IMR-90 (cell line): Measurements from ENCODE around the gene TMEM117. TPM values are rescaled to one million over a fixed set of nuclear protein-coding genes. Genes with fewer than 3 reads are reported as not detected.

Source experiments
- ATAC-seq: fragments of 200-7000 bp; cut with Tn5 transposase; 2 replicates; pipeline ENCODE4 v1.9.1; 2020; ENCODE audit warnings: low read depth, mild to moderate bottlenecking, moderate library complexity
- BruUV-seq: library from RNA; stranded (reverse); fragments of 400-500 nt; replicated peaks from 2 replicates; lab custom pipeline; 2021; lab: Mats Ljungman, UMichigan
- CTCF ChIA-PET: fragments of 300-600 bp; formaldehyde crosslinking; extraction: SDS; loops from one replicate; lab custom pipeline; 2021; ENCODE audit warnings: antibody characterized with exemption; lab: Yijun Ruan, JAX
- POLR2A ChIA-PET: fragments of 300-600 bp; sonication (Branson Sonifier 250); formaldehyde crosslinking; loops from one replicate; lab custom pipeline; 2022; ENCODE audit warnings: antibody characterized with exemption; ENCODE audit not compliant: unreplicated experiment; lab: Charles Lee
- DNase-seq: peaks from one replicate; pipeline ENCODE4 v3.0.0; 2013
- H2AFZ ChIP-seq: replicated peaks from 2 replicates; pipeline ENCODE3; 2013; ENCODE audit warnings: low read length, mild to moderate bottlenecking; ENCODE audit not compliant: poor library complexity
- H2AK5ac ChIP-seq: 2 replicates; pipeline ENCODE4 v1.6.1; 2013; ENCODE audit warnings: low read depth, low read length, inconsistent platforms
- H2AK9ac ChIP-seq: replicated peaks from 2 replicates; pipeline ENCODE3; 2013; ENCODE audit warnings: mild to moderate bottlenecking, low read depth, low read length, moderate library complexity; ENCODE audit not compliant: poor library complexity
- H2BK120ac ChIP-seq: 2 replicates; pipeline ENCODE4 v1.6.1; 2013; ENCODE audit warnings: low read depth, low read length, inconsistent platforms
- H2BK15ac ChIP-seq: 3 replicates; pipeline ENCODE4 v1.6.1; 2013; ENCODE audit warnings: low read depth, low read length, inconsistent platforms
- H2BK20ac ChIP-seq: 2 replicates; pipeline ENCODE4 v1.6.1; 2013; ENCODE audit warnings: low read depth, mild to moderate bottlenecking, inconsistent platforms, low read length, moderate library complexity
- H2BK5ac ChIP-seq: 2 replicates; pipeline ENCODE4 v1.6.1; 2013; ENCODE audit warnings: mild to moderate bottlenecking, low read depth, low read length, inconsistent platforms; ENCODE audit not compliant: poor library complexity, severe bottlenecking
- H3K14ac ChIP-seq: replicated peaks from 2 replicates; pipeline ENCODE4 v1.6.1; 2013; ENCODE audit warnings: low read depth, low read length, inconsistent platforms
- H3K18ac ChIP-seq: 2 replicates; pipeline ENCODE4 v1.6.1; 2013; ENCODE audit warnings: low read depth, low read length, control low read depth
- H3K23ac ChIP-seq: 2 replicates; pipeline ENCODE4 v1.6.1; 2013; ENCODE audit warnings: low read depth, low read length, inconsistent platforms
- H3K27ac ChIP-seq: 2 replicates; pipeline ENCODE4 v1.5.1; 2013; ENCODE audit warnings: mild to moderate bottlenecking, control low read depth, low read length; ENCODE audit not compliant: insufficient read depth
- H3K27me3 ChIP-seq: 2 replicates; pipeline ENCODE4 v1.6.1; 2013; ENCODE audit warnings: low read length; ENCODE audit not compliant: control insufficient read depth, insufficient read depth
- H3K36me3 ChIP-seq: 2 replicates; pipeline ENCODE4 v1.6.1; 2013; ENCODE audit warnings: low read length, mixed read lengths; ENCODE audit not compliant: control insufficient read depth, insufficient read depth
- H3K4ac ChIP-seq: 2 replicates; pipeline ENCODE4 v1.6.1; 2013; ENCODE audit warnings: low read depth, low read length, inconsistent platforms
- H3K4me1 ChIP-seq: 2 replicates; pipeline ENCODE4 v1.6.1; 2013; ENCODE audit warnings: low read length, mixed read lengths; ENCODE audit not compliant: control insufficient read depth, insufficient read depth
- H3K4me2 ChIP-seq: 2 replicates; pipeline ENCODE4 v1.6.1; 2013; ENCODE audit warnings: low read depth, mild to moderate bottlenecking, control low read depth, low read length, moderate library complexity
- H3K4me3 ChIP-seq: 2 replicates; pipeline ENCODE4 v1.5.1; 2013; ENCODE audit warnings: low read depth, mild to moderate bottlenecking, control low read depth, low read length, moderate library complexity; ENCODE audit not compliant: insufficient read depth
- H3K56ac ChIP-seq: 2 replicates; pipeline ENCODE4 v1.6.1; 2013; ENCODE audit warnings: low read length, inconsistent platforms; ENCODE audit not compliant: insufficient read depth; ENCODE audit errors: extremely low read depth
- H3K79me1 ChIP-seq, 2 experiments: 2 replicates each; pipeline ENCODE4 v1.6.1; 2013; ENCODE audit warnings: low read length in 2 of 2, inconsistent platforms in 1 of 2, low read depth in 1 of 2
- H3K9ac ChIP-seq: 2 replicates; pipeline ENCODE4 v1.6.1; 2013; ENCODE audit warnings: low read depth, low read length, control low read depth
- H3K9me1 ChIP-seq: 2 replicates; pipeline ENCODE4 v1.6.1; 2013; ENCODE audit warnings: low read length, inconsistent platforms; ENCODE audit not compliant: insufficient read depth
- H3K9me3 ChIP-seq: 2 replicates; pipeline ENCODE4 v1.6.1; 2013; ENCODE audit warnings: low read length; ENCODE audit not compliant: control insufficient read depth, insufficient read depth
- H4K20me1 ChIP-seq: 2 replicates; pipeline ENCODE4 v1.6.1; 2013; ENCODE audit warnings: low read length, inconsistent platforms; ENCODE audit not compliant: insufficient read depth
- H4K5ac ChIP-seq: 2 replicates; pipeline ENCODE4 v1.6.1; 2013; ENCODE audit warnings: mild to moderate bottlenecking, low read depth, low read length, control low read depth
- H4K8ac ChIP-seq, 2 experiments: 2 replicates each; pipeline ENCODE4 v1.6.1; 2013; ENCODE audit warnings: low read depth in 2 of 2, low read length in 2 of 2, control low read depth in 1 of 2, inconsistent platforms in 1 of 2
- H4K91ac ChIP-seq: 2 replicates; pipeline ENCODE4 v1.6.1; 2013; ENCODE audit warnings: low read depth, low read length, inconsistent platforms; ENCODE audit not compliant: insufficient read depth
- BHLHE40 ChIP-seq: fragments of 150-350 bp; IDR thresholded peaks from 2 replicates; pipeline ENCODE4 v1.6.1; 2016; ENCODE audit warnings: mild to moderate bottlenecking, low read depth, low read length
- CHD1 ChIP-seq: IDR thresholded peaks from 2 replicates; pipeline ENCODE4 v1.6.1; 2012; ENCODE audit warnings: low read depth, low read length, improper control_type of control experiment
- FOS ChIP-seq: fragments of 150-350 bp; IDR thresholded peaks from 2 replicates; pipeline ENCODE4 v1.6.1; 2016; ENCODE audit warnings: low read depth, low read length
- MAFK ChIP-seq: IDR thresholded peaks from 2 replicates; pipeline ENCODE4 v1.6.1; 2012; ENCODE audit warnings: low read depth, low read length, improper control_type of control experiment
- MAZ ChIP-seq: IDR thresholded peaks from 2 replicates; pipeline ENCODE4 v1.6.1; 2012; ENCODE audit warnings: low read depth, mild to moderate bottlenecking, low read length, improper control_type of control experiment, moderate library complexity, borderline replicate concordance
- NFE2L2 ChIP-seq: fragments of 150-350 bp; IDR thresholded peaks from 2 replicates; pipeline ENCODE4 v1.6.1; 2016; ENCODE audit warnings: low read depth, mild to moderate bottlenecking, low read length
- POLR2A ChIP-seq: IDR thresholded peaks from 2 replicates; pipeline ENCODE4 v1.6.1; 2012; ENCODE audit warnings: mild to moderate bottlenecking, low read depth, low read length
- RAD21 ChIP-seq: IDR thresholded peaks from 2 replicates; pipeline ENCODE4 v1.6.1; 2012; ENCODE audit warnings: low read length, improper control_type of control experiment
- SMC3 ChIP-seq: fragments of 150-350 bp; IDR thresholded peaks from 2 replicates; pipeline ENCODE4 v1.6.1; 2016; ENCODE audit warnings: low read depth, mild to moderate bottlenecking, antibody characterized with exemption, low read length, moderate library complexity
- dilution Hi-C: fragments of 300-500 bp; cut with HindIII; formaldehyde crosslinking; loops from one replicate; pipeline ENCODE4 v1.14.3; 2018; ENCODE audit warnings: low sequenced_read_pairs; ENCODE audit not compliant: unreplicated experiment
- in situ Hi-C: fragments of 300-500 bp; cut with MboI; formaldehyde crosslinking; loops from 3 replicates; pipeline ENCODE4 v1.14.3; 2019; ENCODE audit warnings: low sequenced_read_pairs, inconsistent platforms, mixed read lengths
- intact Hi-C: fragments of 100-400 bp; cut with micrococcal nuclease; formaldehyde crosslinking; loops from 2 replicates; pipeline ENCODE4 v1.10.0; 2022
- polyA plus RNA-seq, 3 experiments: library from polyadenylated mRNA; depleted of rRNA; stranded (reverse); fragments of >200 nt; gene quantifications; 2 replicates each; pipeline ENCODE4 v1.2.3, GENCODE V29; 2012; ENCODE audit warnings: low replicate concordance in 1 of 3
- total RNA-seq: library from RNA; depleted of rRNA; stranded (reverse); fragments of >200 nt; gene quantifications from 2 replicates; pipeline ENCODE4 v1.2.3, GENCODE V29; 2012
- TF ChIP-seq, protein P1 (sequence below): conservative IDR thresholded peaks from 2 replicates; pipeline ENCODE4 v1.5.1; 2012; ENCODE audit warnings: mild to moderate bottlenecking, low read depth, low read length, improper control_type of control experiment
- TF ChIP-seq, protein P2 (sequence below): fragments of 150-350 bp; IDR thresholded peaks from 2 replicates; pipeline ENCODE4 v1.6.1; 2017; ENCODE audit warnings: mild to moderate bottlenecking, antibody characterized with exemption, low read length, low read depth
- TF ChIP-seq, protein P3 (sequence below): fragments of 150-350 bp; IDR thresholded peaks from 2 replicates; pipeline ENCODE4 v1.6.1; 2016; ENCODE audit warnings: low read depth, mild to moderate bottlenecking, low read length, moderate library complexity, borderline replicate concordance

Gene TMEM117
- total and polyA plus RNA-seq, 2 of the 4 experiments (the other 2 are of a cell fraction) = 8.7 to 21.0 TPM

DNA sequence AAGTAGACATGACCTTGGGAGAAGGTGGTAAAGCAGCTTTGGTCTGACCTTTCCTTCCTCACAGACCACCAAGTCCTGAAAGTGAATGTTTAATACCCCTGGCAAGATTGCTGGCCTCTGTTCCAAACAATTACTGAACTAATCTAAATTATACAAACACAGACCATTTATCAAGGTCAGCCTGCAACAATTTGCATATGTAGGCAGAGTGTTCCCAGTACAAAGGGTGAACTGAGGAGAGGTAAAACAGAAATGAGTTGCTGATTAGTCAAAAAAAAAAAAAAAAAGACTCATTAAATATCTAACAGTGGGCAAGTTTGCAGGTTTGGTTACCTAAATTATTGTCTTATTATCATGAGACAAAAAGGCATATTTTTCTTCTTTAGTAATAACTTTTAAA is 506.5 kb downstream of the TMEM117 start:
- Histone ChIP-seq H4K8ac (no peak overlapping the region), H3K56ac (no peak overlapping the region), H2AK5ac (no peak overlapping the region), H3K79me1 (no peaks in the 10 kb centered on the region), H2AFZ (no peak overlapping the region), H2AK9ac (no peak overlapping the region), H4K20me1 (no peaks in the 10 kb centered on the region), H2BK20ac (no peak overlapping the region), H3K14ac (no peak overlapping the region), H3K9me3 (no peaks in the 10 kb centered on the region), H3K27ac (no peak overlapping the region), H2BK120ac (no peak overlapping the region), H2BK15ac (no peak overlapping the region), H3K36me3 (no peaks in the 10 kb centered on the region), H4K5ac (no peak overlapping the region), H3K4me3 (no peak overlapping the region), H4K91ac (no peak overlapping the region), H3K9me1 (peaks cover 2% of the 10 kb centered on the region; the same call in 1 of the 2 replicates), H3K4me2 (no peak overlapping the region), H3K9ac (no peak overlapping the region), H3K4ac (no peak overlapping the region), H3K4me1 (no peaks in the 10 kb centered on the region), H2BK5ac (no peak overlapping the region), H3K23ac (no peak overlapping the region), H3K18ac (no peak overlapping the region), H3K27me3 (no peaks in the 10 kb centered on the region)
- TF ChIP-seq POLR2A (no peak), FOS (no peak), MAZ (no peak), SMC3 (no peak), NFE2L2 (no peak), BHLHE40 (no peak), MAFK (no peak), CHD1 (no peak), RAD21 (no peak)
- TF ChIP-seq, protein P1, sequence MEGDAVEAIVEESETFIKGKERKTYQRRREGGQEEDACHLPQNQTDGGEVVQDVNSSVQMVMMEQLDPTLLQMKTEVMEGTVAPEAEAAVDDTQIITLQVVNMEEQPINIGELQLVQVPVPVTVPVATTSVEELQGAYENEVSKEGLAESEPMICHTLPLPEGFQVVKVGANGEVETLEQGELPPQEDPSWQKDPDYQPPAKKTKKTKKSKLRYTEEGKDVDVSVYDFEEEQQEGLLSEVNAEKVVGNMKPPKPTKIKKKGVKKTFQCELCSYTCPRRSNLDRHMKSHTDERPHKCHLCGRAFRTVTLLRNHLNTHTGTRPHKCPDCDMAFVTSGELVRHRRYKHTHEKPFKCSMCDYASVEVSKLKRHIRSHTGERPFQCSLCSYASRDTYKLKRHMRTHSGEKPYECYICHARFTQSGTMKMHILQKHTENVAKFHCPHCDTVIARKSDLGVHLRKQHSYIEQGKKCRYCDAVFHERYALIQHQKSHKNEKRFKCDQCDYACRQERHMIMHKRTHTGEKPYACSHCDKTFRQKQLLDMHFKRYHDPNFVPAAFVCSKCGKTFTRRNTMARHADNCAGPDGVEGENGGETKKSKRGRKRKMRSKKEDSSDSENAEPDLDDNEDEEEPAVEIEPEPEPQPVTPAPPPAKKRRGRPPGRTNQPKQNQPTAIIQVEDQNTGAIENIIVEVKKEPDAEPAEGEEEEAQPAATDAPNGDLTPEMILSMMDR = no peak
- TF ChIP-seq, protein P2, sequence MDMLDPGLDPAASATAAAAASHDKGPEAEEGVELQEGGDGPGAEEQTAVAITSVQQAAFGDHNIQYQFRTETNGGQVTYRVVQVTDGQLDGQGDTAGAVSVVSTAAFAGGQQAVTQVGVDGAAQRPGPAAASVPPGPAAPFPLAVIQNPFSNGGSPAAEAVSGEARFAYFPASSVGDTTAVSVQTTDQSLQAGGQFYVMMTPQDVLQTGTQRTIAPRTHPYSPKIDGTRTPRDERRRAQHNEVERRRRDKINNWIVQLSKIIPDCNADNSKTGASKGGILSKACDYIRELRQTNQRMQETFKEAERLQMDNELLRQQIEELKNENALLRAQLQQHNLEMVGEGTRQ = no peak
- TF ChIP-seq, protein P3, sequence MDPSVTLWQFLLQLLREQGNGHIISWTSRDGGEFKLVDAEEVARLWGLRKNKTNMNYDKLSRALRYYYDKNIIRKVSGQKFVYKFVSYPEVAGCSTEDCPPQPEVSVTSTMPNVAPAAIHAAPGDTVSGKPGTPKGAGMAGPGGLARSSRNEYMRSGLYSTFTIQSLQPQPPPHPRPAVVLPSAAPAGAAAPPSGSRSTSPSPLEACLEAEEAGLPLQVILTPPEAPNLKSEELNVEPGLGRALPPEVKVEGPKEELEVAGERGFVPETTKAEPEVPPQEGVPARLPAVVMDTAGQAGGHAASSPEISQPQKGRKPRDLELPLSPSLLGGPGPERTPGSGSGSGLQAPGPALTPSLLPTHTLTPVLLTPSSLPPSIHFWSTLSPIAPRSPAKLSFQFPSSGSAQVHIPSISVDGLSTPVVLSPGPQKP = no peak
- DNase-seq (no peak), ATAC-seq (no peak)
- POLR2A ChIA-PET = no interaction called here
- dilution Hi-C loops (no loop called here), in situ Hi-C loops (no loop called here), intact Hi-C loops (no loop called here)
- no TSS peak for BruUV-seq
- CTCF ChIA-PET = interaction anchor here (1.2 kb wide), 1 partner anchor 9 kb away, joined by 3 read pairs; no protein-coding TSS in a partner anchor
